Ecto neural progenitor cell (in vitro differentiated cells): ENCODE data around the gene NR0B2.

Source experiments
- DNase-seq: peaks from one replicate; pipeline ENCODE4 v3.0.0-alpha.2; 2018; ENCODE audit warnings: low spot score

NR0B2 gene

DNA sequence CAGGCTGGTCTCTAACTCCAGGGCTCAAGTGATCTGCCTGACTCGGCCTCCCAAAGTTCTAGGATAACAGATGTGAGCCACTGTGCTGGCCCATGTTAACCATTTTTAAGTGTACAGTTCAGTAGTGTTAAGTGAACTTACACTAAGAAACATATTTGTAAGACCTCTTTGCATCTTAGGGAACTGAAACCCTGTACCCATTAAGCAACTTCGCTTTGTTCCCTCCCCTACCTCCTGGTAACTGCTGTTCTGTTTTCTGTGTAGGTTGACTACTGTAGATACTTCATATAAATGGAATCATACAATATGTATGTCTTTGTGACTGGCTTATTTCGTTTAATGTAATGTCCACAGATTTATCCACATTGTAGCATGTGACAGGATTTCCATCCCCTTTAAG lies 18.8 kb upstream of the NR0B2 start:
- DNase-seq = no peak

DNA sequence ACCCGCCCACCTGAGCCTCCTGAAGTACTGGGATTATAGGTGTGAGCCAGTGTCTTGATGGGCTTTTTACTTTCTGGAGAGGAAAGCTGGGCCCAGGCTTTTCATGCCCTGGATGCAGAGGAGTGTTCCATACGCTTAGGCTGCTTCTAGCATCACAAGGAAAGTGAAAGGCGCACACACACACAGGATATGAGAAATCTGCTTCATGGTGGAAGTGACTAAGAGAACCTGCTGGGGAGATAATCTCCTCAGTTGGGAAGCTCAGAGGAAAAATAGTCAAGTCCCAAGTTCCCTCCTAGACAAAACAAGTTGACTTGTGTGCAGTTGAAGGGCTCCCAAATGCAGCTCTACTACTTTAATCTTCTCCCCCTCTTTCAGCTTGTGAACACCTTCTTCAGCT lies 9.9 kb upstream of the NR0B2 start:
- DNase-seq = no peak

DNA sequence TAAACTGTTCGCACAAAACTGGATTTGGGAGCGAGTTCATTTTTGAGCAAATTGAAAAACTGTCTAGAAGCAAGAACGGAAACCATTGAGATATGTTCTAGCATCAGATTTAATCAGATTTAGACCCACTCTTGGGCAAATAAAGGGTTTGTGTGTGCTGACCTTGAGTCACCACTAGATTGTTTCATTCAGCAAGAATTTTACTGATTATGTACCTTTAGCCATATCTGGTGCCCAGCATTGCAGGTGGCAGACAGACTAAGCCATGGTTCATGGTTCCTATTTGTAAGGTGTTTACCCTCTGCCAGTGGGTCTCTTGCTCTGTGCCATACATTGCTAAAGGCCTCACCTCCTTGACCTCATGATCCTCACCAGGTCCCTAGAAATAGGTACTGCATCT lies 9.1 kb upstream of the NR0B2 start:
- DNase-seq = no peak

DNA sequence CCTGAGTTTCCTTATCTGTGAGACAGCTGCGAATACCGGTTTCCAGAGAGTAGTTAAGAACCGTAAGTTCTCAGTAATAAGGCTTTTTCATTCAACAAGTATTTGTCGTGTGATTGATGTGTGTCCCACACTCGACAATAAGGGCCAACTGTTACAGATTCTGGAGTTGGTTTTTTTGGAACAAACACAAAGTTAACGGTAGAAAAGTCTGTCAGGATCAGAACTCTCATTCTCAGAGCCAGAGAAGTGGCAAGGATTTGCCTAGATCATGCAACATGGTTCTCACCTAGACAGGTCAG lies 8.6 kb upstream of the NR0B2 start:
- DNase-seq = no peak

DNA sequence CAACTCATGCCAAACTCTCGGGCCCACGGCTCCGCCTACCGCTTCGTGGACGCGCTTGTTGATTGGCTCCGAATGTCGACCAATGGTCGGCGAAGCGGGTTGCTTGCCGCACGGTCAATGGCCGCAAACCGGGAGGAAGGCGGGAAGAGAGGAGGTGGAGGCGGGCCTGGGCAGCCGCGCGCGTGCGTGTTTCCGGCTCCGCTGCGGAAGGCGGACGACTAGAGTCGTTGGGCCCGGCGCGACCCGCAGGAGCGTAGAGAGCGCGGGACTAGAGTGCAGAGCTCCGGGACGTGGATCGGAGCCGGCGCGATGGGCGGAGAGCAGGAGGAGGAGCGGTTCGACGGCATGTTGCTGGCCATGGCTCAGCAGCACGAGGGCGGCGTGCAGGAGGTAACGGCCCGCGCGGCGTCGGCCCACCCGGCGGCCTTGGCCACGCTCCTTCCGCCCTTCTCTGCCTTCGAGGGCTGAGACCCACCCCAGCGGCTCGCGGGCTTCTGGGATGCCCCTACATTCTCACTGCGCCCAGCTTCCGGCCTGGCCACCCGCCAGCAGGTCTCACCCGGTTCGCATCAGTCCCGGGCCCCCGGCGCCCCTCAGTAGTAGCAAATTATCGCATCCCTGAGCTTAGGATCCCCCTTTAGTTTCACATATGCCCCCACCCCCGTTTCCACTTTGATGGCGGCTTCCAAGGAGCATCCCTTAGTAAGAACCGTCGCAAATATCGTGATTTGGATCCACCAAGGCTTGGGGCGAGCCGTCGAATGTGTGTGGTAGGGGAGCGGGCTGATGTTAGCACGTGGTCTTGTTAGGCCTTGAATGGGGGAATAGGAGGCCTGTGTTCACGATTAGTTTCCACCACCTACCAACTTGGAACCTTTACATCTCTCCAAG lies 8.0 kb upstream of the NR0B2 start, which contains the start of gene NUDC:
NUDC (plus strand) TSS at position 204 of the 891 bp plus-strand sequence; CDS start at position 310, 106 bp downstream.
- DNase-seq = peak; percentile 97

DNA sequence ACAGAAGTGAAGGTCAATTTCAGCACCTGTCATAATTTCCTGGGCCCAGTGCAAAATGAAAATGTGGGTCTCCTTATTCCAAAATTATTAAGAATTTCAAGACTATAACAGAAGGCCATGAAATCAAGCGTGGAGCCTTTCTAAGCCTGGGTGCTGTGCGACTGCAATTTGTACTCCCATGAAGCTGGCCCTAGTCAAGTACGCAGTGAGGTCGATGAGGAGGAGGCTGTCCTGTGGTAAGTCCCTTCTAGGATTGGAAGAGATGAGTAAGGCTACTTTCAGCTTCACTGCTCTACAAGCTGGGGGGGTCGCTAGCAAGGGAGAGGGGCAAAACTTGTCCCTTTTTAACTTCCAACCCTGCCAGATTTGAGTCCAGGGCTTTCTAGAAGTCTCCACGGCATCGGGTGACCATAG lies 7.4 kb upstream of the NR0B2 start:
- no peak for DNase-seq

DNA sequence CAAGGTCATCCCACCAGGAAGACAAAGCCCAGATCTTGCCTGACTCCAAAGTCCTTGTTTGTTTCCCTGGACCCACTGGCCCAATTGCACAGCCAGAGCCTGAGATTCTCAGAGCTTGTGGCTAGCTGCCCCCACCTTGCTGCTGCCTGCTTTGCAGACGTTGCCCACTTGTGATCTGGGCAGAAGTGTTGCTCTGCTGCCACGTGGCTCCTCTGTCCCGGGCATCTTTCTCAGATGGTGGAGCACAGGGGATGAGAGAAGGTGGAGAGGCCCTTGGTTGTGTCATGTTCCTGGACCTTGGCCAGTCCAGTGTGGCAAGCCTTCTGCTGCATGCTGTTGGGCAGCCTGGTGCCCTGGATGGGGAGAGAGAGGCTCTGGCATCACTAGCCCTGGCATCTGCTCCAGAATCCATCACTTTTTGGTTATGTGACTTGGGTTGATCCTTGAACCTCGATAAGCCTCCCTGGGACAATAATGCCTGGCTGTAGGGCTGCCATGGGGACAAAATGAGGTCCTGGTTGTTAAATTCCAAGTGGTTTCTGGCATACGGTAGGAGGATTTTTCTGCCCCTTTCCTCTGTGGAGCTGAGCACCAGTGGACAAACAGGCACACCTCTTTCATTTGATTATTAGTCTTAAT lies 1.5 kb upstream of the NR0B2 start:
- no peak for DNase-seq

DNA sequence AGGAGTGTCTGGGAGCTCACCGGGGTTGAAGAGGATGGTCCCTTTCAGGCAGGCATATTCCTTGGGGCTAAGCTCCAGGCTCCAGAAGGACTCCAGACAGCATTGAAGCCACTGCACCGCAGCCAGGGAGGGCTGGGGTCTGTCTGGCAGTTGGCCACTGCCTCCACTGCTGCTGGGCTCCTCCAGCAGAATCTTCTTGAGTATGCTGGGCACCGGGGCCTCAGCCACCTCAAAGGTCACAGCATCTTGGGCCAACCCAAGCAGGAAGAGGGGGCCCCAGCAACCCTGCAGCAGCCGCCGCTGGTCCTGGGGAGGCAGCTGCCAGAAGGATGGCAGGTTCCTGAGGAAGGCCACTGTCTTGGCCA lies 404 bp downstream of the NR0B2 start:
- no peak for DNase-seq

DNA sequence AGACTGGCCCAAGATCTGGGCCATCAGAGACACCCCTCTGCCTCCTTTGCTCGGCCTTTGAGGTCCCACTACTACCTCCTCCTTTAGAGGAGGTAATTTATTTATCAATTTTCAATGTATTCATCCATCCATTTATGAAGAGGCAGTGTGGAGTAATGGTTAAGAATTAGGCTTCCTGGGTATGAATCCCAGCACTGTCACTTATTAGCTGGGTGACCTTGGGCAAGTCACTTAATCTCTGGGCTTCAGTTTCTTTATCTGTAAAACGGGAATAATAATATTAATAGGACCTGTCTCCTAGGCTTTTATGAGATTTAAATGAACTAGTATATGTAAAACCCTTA lies 1.7 kb downstream of the NR0B2 start:
- no peak for DNase-seq

DNA sequence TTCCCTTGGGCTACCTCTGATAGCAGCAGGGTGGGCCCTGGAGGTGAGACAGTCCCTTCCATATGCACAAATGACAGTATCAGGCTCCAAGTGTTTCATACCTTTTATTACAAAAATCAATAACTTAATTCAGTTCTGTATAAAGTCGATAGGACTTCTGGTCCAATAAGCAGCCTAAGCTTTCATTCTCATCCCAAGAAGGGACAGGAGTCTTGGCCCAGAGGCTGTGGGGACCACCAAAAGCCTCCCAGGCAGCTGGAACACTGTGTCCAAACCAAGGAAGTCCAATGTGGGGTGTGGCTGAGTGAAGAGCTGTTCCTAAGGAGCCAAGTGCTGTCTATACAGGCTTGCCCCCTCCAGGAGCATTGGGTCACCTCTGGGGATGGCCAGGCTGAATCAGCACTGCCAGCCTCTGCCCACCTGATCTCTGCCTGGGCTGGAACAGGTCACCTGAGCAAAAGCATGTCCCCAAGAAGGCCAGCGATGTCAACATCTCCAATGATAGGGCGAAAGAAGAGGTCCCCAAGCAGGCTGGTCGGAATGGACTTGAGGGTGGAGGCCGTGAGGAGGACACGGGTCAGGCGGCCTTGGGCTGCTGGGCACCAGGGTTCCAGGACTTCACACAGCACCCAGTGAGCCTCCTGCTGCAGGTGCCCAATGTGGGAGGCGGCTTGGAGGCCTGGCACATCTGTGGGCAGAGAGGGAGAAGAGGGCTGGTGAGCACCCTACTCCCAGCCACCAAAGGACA lies 2.2 kb downstream of the NR0B2 start:
- no peak for DNase-seq

DNA sequence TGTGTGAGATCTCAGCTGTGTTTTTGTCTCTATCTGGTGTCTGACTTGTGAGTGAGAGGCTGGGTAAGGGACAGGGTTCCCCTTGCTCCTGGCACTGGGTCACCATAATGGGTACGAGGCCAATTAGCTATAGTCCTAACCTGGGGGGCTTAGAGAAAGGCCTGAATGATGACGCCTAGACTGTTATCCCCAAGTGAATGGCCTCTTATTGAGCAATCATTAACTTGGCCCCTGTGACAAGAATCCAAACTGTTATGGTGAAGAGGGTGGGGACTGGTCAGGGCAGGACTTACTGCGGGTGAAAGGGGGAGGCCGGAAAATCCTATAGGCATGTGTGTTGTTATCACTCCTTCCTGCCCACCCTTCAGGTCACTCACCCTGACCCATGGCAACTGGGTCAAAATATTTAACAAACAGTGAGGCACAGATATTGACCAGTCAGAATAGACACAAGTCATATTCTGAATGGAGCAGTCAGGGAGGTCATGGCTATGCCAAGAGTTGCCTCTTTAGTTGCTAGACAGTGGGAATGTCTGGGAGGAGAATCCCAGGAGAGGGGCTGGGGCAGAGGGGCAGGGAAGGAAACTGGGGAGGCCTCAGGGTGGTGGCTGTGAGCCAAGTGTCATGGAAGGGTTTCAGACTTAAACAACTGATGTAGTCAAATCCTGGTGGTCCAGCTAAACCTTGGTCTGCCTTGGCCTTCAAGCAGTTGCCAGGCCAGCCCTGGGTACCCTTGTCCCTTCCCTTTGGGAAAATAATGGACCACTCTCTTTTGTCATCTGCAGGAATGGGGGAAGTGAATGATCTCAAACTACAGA lies 3.2 kb downstream of the NR0B2 start:
- DNase-seq = no peak

DNA sequence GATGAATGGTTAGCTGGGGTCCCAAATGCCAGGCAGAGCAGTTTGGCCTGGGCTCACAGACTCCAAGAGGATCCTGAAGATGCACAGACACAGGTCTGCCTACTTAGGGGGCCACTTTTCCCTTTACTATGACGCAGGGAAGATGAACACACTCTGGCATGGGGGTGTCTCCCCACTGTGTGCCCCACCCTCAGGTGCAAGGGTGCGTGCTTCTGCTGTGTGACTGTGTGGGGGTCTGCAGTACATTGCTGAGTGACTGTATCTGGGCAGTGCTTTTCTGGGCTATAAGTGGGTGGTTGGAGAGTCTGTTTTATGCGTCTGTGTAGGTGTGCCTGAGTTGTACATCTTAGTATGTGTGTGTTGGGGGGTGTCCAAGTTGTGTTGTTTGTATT lies 3.8 kb downstream of the NR0B2 start:
- DNase-seq = no peak

DNA sequence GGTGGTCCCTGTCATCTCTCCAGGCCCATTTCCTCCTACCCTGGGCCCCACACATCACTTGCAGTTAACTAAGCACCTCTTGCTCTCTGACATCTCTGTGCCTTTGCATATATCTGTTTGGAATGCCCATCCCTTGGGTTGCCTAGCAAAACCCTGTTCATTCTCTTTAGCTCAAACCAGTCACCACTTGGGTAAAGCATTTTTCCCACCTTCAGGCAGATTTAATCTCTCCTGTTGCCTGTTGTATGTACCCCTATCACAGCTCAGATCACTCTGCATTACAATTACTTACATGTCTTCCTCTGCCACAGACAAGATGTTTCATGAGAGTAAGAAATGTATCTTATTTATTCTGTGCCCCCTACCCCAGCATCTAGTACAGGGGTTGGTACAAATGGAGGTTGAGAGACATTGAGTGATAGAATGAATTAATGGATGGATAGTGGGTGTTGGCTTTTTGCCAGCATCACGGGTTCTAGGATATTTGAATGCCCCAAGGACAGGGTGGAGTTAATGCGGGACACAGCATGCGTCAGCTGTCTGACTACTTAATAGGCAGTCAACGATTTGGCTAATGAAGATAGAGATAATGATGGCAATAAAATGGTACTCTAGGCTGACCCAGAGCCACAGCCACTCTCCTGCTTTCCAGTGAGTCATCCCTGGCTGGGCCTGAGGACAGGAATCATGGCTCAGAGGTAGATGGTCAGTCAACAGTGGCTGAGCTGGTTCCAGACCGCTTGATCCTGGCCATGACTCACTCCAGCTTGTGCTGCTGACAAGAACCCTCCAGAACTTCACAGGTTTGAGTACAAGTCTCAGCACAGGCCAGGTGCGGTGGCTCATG lies 6.5 kb downstream of the NR0B2 start:
- DNase-seq = no peak

DNA sequence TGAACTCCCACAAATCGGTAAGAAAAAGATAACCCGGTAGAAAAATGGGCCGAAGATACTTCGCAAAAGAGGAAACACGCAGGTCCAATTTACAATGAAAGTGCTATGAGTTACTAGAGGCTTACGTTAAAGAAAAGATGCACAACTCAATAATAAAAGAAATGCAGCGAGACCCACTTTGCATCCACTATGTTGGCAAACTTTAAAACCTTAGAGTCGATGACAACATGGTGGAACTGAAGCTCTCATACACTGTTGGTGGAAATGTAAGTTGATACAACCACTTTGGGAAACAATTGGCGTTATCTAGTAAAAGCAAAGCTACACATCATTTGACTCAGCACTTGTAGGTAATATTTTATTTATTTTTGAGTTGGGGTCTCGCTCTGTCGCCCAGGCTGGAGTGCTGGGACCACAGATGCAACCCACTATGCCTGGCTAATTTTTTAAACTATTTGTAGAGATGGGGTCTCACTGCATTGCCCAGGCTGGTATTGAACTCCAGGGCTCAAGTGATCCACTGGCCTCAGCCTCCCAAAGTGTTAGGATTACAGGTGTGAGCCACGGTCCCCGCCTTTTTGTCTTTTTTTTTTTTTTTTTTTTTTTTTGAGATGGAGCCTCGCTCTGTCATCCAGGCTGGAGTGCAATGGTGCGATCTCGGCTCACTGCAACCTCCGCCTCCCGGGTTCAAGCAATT lies 12.8 kb downstream of the NR0B2 start:
- DNase-seq = no peak

DNA sequence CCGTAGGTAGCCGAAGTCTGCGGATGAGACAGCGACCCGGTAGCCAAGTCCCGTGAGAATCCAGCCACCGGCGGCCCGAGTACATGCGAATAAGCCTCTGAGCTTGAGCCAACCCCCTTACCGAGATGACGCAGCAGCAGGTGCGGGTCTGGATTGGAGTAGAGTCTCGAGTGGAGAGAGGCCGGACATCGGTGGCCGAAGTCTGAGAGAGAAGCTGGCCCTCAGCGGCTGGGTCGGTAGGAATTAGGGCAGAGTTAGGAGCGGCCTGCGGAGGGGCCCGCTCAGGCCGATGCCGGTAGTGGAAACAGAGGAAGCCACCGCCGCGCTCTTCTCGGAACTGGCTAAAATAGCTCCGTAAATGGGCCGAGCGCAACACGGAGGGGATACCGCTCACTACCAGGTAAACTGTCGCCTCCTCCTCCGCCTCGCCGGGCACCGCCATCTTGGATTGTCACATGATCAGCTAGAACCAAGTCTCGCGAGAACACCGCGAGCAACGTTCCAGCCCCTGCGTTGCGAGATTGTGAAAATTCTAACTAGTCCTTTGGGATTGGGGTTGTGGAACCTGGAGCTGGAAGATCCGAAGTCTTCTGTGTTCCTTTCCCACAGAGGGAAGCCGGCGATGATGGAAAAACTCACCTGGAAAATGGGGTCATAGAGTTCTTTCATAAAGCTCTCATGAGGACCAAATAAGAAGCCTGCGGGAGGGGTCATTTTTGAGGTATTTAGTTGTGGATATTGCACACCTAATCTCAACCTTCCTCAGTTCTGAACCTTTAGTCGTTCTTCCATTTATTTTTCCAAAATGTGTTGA lies 13.6 kb downstream of the NR0B2 start, which contains the start of gene GPATCH3:
GPATCH3 (minus strand) TSS at position 467 of the 814 bp plus-strand sequence; CDS start at position 442, 25 bp downstream.
- peak; percentile 95 for DNase-seq

DNA sequence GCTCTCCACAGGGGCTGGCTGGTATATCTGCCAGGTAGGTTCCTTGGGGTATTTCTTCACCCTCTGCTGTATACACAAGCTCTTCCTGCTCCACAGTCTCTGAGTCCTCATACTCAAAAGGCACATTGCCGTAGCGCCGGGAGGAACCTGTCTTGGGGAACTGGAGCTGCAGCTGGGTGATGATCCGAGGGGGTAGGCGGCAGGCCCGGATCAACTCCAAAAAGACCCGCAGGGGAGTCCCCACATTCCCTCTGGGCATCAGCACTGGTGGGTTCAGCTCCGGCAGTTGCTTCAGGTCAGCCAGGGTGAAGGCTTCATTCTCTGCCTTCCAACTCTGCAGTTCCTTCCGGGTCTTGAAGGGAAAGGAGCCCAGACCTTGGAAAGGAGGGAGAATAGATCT lies 16.4 kb downstream of the NR0B2 start:
- DNase-seq = no peak

DNA sequence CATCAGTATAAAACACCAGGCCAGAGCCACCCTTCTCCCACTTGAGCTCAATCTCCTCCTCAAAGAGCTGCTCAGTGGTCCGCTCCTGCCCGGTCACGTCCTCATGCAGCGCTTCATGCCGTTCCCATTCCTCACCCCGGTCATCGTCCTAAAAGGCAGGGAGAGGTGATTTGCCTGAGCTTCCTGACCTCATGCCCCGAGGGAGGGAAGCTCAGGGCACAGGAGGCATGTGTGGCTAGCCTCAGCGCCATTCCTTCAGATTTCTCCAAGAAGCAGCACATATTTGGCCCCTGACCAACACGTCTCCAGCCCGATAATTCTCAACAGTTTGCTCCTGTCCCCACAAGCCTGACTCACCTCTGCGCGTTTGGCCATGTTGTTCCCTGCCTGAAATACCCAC lies 19.5 kb downstream of the NR0B2 start:
- DNase-seq = no peak

DNA sequence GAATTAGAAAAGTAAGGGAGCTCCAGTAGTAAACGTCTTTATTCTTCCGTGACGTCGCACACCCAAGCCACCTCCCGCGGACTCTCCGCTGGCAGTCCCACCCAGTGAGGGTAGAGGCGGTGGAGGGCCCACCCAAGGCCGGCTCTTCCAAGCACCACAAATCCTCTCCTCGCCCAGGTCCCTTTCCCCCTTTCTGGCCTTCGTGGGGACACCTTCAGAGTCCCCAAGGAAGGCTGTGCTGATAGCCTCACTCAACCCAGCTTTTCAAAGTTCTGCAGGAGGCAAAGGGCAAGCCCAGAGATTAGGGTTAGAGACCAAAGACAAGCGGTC lies 23.3 kb downstream of the NR0B2 start:
- DNase-seq = no peak

DNA sequence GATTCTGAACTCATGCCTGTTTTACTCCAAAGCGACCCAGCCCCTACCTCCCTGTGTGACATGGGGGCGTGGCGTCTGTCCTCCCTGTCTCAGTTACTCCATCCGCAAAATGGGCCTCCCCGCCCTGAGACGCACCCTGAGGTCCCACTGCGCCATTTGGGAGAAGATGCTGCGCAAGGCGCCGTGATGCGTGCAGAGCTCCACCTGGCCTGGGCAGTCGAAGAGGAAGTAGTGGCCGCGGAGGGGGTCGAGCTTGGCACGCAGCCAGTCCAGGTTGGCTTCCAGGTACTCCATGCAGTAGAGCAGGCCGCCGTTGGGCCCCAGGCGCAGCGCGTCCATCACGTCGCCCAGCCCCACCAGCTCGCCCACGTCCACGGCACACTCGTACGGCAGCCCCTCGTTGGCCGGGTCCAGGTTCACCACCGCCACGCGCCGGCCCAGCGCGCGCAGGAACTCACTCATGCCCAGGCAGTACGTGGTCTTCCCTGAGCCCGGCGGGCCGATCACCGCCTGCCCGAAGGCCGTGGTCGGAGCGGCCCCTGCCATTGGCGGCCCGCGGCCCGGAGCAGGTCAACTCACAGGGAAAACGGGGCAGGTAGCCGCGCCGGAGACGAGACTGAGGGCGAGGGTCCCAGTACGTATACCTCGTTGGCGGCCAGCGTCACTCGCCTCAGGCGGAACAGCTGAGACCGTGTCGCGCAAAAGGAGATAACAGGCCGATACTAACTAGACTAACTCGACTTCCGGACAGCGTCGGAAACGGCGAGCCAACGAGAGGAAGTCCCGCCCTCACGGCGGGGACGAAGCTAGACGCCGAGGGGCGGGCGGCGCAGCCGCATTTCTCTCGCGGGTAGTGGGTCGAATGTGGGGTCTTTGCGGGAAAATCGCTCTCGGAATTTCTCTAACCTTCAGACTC lies 24.0 kb downstream of the NR0B2 start, which contains the start of gene GPN2:
GPN2 (minus strand) TSS at position 733 of the 916 bp plus-strand sequence; CDS start at position 546, 187 bp downstream.
- DNase-seq = peak; percentile 83
